Measurements from ENCODE around the gene EIF3K.

Gene EIF3K

DNA sequence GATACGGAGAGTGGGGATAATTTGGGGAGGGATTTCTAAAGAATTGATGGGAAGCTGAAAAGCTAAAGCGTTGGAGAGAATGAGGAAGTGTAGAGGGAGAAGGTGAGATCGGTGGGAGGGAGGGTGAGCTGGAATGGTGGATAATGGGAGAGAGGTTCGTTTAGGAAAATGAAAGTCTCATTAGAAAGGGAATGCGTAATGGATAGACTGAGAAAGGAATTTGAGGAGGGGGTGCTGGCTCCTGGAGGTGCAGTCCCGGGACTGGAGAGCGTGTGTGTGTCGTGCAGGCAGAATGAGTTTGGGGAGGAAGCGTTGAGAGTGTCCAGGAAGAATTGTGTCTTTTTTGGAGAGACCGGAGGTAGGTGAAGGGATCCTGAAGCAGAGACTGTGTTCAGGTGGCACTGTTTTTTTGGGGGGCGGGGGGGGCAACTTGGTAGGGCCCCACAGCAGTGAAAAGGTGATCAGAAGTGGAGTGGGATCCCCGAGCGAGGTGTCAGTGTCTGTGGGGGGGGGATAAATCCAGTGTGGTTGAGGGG is 29.8 kb downstream of the EIF3K start:
- no peak for DNase-seq (ENCODE audit: extremely low read depth in 1 of 2, low read depth in 1 of 2)

DNA sequence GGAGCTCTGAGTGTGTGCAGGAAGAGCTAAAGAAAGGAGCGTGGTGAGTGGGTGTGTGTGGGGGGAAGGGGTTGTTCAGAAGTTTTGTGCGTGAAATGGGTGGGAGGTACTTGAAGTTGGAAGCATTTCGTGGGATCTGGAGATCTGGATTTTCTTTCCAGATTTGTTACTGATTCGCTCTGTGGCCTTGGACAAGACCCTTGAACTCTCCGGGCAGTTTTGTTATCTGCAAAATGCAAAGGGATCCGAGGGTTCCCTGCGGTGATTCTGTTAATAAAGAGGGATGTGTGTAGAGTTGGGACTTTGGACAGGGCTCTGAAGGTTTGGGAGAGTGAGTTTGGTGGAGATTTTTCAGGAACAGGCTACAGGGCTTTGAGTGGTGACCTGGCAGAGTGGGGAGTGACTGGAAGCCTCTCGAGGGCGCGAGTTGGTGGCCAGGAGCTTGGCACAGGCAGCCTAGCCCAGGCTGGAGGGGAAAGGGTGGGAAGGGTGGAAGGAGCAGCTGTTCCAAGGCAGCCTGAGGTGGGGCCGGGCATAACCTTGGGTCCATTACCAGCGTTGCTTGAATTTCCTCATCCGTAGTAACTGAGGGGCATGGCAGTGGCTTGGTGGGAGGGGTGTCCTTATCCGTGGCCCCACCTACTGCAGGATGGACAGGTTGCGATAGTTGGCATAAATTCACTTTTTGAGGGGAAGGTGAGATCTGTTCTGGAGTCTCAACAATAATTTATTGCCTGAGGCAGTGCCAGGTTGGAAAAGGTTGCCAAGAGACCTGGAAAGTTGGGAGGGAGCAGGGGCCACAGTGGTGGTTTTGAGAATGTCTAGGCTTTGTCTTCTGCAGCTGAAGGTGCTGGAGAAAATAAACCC is 30.6 kb downstream of the EIF3K start:
- DNase-seq (ENCODE audit: extremely low read depth in 1 of 2, low read depth in 1 of 2): no peak

DNA sequence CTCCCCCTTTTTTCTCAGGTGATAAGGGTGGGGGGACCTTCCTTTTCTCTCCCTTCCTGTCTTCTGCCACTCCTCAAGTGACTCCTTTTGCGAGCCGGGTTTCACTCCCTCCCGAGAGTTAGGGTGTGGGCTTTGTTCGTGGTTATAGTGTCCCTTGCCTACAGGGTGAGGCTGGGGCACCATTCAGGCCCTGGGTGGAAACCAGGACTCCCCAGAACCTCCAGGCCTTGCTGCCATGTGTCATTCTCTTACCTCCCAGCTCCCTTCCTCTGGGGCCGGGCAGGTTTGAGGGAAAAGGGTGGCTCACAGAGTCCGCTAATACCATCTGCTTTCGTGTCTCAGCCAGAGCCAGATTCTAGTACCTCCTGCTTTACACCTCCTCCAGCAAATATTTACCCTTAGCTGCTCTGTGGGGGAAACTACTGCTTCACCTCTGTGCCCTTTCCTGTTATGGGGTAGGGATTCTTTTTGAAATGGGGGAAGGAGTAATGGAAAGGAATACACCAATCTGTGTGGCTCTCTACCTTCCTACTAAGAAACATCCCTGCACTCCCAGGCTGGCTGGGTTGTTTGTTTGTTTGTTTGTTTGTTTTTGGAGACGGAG is 31.3 kb downstream of the EIF3K start:
- no peak for DNase-seq (ENCODE audit: extremely low read depth in 1 of 2, low read depth in 1 of 2)

DNA sequence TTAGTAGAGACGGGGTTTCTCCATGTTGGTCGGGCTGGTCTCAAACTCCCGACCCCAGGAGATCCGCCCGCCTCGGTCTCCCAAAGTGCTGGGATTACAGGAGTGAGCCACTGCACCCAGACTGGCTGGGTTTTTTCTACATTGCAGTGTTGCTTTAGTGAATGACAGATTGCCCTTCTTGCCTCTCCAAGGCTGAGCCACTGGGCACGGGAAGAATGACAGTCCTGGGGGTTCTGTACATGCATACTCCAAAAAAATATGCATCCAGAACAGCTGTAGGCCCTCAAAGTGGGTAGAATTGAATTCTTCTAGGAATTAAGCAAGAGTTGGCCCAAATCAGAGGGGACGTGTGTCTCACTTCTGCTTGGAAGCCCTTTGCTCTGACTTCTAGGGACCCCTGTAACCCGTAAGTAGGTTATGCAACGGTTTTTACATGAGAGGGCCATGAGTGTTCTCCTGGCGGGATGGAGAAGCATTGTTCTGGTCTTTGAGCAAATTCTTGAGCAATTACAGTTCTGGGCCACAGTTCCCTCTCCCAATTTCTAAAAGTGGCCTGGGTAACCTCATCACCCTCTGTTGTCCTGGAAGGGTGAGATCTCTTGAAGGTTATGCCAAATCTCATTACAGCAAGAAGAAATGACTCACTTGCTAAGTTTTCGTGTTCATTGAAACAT is 32.1 kb downstream of the EIF3K start:
- DNase-seq (ENCODE audit: extremely low read depth in 1 of 2, low read depth in 1 of 2): no peak

DNA sequence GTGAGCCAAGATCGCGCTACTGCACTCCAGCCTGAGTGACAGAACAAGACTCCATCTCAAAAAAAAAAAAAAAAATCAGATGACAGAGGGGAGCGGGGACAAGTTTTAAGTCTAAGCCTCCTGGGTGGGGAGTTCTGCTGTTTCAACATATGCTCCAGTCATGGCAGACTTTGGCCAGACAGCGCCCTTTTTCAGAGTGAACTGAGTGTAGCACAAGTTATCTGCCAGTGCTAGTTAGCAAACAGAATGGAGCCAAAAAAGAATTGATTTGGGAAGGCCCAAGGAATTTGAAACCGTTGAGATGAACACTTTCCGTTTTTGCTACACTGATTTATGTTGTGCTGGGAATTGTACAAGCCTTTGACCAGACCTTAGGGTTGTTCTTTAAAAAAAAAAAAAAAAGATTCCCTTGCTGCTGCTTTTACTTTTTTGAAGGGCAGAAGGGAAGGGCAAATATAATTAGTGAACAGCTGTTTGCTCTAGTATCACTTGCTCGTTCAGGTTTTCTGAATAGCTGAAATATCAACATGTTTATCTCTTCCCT is 34.1 kb downstream of the EIF3K start:
- no peak for DNase-seq (ENCODE audit: extremely low read depth in 1 of 2, low read depth in 1 of 2)

DNA sequence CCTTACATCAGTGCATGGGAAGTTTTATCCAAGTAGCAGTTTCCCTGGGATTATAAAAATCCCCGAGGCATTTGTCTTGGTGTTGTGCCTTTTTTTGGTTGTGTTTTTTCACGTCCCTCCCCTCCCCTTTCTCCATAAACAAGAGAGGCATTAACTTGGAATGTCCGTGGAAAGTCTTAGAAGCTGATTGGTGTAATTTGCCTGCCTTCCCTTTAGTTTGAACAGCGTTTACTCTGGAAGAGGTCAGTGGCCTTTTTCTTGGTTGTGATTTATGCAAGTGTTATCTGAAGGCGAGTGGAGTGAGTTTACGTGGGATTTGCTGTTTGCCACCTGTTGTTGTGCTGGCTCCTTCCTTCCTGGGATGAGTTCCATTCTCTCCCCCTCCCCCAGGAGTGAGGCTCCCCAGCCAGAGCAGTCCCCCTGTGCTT is 35.7 kb downstream of the EIF3K start:
- no peak for DNase-seq (ENCODE audit: extremely low read depth in 1 of 2, low read depth in 1 of 2)

DNA sequence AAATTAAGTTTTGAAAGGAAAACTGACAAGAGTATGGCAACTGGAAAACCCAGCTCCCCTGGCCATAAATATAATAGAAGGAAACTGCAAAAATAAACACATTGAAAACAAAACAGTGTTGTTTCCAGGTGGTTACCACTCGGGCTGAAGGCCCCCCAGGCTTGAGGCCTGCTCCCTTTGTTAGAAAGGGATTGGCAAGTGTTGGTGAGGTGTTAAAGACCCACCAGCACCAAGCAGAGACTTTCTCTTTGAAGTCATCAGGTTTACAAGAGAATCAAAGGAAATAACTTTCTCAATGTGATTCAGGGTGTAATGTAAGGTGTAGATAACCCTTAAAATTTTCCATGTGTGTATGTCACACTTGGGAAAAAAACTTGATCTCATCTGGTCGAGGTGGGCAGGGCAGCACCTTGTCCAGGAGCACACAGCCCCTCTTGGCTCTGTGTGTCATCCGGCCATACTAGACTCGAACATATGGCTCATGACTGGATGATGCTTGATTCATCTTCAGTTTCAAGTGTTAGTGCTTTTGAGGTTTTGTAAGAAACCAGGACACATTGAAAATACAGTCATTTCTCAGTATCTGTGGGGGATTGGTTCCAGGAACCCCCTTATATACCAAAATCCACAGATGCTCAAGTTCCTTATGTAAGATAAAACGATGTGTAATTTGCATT is 36.3 kb downstream of the EIF3K start:
- peak; percentile 26 to 61 for DNase-seq (ENCODE audit: extremely low read depth in 1 of 2, low read depth in 1 of 2)

DNA sequence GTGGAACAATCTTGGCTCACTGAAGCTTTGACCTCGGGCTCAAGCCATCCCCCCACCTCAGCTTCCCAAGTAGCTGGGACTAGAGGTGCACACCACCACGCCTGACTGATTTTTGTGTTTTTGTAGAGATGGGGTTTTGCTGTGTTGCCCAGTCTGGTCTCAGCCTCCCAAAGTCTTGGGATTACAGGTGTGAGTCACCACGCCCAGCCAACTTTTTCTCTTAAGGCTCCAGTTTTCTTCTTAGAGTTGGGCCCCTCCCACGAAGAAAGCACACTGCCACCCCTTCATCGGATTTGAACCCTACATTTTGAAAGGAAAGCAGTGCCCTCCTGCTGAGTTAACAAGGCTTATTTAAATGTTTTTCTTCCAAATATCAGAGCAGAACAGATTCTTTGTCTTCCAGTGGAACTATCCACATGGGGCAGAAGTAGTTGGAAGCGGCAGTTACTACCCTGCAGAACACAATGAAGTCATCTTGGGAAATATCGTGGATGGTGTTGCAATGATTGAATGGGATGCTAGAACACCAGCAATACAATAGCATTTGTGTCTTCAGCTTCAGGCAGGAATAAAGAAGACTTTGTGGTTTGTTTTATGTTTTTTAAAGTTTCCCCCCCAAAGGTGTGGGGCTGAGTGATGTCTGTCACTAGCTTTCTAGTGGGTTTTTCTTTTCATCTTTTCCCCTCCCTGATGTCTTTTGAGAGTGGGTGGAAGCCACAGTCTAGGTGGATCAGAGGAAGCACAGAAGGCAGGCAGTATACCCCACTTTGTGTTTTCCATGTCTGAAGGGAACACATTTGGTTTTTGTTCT is 37.4 kb downstream of the EIF3K start:
- DNase-seq (ENCODE audit: extremely low read depth in 1 of 2, low read depth in 1 of 2): no peak

DNA sequence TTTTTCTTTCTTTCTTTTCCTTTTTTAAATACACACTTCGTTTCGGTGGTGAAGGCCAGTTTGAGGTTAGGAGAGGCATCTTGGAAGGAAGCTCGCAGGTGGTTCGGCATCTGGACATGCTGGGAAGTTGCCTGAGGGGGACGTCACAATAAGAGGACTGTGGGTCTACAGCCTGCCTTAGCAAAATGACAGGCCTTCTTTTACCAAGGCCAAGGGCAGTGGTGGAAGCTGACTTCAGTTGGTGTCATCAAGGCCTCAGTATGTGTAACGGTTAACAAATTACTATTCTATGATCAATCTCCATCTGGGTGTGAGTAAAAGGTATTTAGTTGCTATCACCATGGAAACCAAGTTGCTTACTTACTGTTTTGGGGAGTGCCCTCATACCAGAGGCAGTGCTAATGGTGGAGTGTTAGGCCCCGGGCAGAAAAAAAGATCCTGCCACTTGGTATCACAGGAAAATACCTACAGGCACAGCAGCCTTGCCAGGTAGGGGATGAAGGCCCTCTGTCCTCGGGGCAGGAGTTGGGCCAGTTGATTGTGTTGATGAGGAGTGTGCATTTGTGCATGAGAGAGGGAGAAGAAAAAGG is 38.7 kb downstream of the EIF3K start:
- DNase-seq (ENCODE audit: extremely low read depth in 1 of 2, low read depth in 1 of 2): no peak

DNA sequence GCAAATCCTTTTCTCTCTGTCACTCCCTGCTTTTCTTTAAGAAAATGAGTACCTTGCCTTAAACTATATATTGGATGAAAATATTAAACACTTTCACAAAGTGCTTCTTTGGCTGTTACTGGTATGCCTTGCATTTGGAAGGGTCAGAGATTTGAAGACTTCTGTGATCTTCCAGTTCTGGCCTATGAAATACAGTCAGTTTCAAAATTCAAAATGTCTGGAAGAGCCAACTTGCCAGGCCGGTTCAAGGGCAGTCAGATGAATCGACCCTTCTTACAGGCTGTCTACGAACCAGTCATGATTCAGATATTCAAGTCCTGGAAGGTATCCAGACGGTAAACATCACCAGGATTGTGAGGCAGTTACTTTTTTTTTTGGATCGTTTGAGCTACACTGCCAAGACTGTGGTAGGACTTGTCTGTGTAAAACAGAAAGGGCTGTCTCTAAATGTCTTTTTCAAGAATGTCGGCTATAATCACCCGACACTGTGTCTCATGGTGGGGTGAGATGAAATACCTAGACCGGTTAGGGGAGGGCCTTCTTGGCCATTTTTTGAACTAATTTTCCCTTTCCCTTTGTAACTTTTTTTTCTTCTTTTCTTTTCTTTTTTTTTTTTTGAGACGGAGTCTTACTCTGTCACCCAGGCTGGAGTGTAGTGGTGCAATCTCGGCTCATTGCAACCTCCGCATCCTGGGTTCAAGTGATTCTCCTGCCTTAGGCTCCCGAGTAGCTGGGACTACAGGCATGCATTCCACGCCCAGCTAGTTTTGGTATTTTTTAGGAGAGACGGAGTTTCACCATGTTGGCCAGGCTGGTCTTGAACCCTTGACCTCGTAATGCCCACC is 39.7 kb downstream of the EIF3K start:
- DNase-seq (ENCODE audit: extremely low read depth in 1 of 2, low read depth in 1 of 2): no peak

DNA sequence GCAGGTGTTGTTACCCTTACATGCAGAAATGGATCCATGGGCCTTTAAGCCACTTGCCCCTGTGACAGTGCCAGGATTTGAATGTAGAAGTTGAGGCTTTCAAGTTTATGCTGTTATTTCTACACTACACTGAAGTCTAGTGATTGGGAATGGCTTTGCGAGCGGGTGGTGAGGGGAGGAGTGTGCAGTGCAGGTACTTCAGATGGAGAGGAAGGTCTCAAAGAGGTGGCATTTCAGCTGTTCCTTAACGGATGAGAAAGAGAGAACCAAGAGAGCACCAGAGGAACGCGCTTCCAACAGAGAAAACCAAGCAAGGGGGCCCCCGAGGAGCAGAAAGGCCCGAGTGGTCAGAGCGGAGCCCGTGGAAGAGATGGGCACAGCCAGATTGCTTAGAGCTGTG is 41.7 kb downstream of the EIF3K start:
- no peak for DNase-seq (ENCODE audit: extremely low read depth in 1 of 2, low read depth in 1 of 2)

DNA sequence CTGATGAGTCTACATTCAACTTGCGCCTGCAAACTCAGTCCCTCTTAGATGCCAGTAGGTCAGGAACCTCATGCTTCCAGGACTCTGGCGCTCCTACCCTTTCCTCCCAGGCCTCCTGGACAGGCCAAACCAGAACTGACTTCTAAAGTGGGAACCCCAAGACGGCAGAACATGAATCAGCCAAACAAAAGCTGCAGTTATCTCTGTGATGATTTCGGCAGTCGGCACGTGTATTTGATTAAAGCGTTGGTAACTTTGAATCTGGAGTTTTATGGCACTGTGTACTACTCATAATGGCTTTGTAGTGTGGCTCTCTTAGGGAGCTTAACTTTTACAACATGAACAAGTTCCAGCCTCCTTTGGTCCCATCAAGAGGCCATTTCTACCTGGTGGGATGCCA is 42.1 kb downstream of the EIF3K start:
- DNase-seq (ENCODE audit: extremely low read depth in 1 of 2, low read depth in 1 of 2): no peak

DNA sequence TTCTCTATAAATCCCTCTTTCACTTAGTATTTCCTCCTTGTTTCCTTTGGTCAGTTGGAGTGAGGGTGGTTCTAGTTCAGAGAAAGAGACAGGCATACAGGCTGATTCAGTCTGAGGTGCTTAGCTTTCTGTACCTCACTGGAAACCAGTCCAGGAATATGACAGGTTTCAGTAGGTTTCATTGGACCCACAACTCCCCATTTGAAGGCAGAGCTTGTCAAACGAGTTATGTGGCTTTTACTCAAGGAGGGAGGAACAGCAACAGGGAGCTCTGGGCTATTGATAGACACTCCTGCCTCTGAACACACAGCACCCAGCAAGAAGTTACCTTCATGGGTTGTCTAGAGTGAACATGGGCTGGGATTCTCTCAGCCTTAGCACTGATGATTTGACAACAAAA is 43.0 kb downstream of the EIF3K start:
- DNase-seq (ENCODE audit: extremely low read depth in 1 of 2, low read depth in 1 of 2): no peak

DNA sequence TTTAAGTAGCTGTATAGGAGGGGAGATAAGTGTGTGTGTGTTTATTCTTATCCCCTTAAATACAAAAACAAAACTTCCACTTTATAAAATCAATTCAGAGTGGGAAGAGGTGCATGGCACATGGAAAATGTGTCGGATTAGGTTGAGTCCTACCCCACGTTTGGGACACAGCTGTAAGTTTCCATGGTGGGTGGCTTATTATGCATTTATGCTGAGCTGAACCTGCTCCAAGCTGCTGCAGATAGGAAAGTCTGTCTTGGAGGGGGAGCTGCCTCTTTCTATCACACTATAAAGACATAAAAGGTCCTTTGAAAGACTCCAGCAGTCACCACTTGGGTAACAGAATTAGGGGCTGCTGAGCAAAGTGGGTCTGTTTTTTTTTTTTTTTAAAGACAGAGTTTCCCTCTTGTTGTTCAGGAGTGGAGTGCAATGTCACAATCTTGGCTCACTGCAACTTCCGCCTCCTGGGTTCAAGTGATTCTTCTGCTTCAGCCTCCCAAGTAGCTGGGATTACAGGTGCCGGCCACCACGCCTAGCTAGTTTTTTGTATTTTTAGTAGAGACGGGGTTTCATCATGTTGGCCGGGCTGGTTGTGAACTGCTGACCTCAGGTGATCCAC is 43.7 kb downstream of the EIF3K start:
- no peak for DNase-seq (ENCODE audit: extremely low read depth in 1 of 2, low read depth in 1 of 2)

DNA sequence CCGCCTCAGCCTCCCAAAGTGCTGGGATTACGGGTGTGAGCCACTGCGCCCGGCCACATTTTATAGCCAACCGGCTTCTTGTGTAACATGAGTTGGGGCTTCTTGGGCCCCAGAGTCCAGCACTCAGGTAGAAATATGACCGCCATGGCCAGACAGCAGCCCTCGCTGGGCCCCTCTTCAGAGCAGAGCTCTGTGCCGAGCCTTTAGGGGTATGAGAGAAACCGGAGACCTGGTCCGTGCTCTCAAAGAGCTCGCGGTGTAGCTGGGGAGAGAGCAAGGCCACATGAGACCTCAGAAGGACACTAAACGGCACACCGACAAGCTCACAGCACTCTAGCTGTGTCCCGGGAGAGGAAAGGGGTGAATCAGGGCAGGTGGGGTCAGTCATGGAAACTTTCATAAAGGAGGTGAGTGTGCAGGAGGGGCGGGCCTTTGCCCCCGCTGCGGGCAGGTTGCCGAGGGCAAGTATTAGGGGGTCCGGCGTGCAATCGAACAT is 44.2 kb downstream of the EIF3K start:
- DNase-seq (ENCODE audit: extremely low read depth in 1 of 2, low read depth in 1 of 2): no peak

DNA sequence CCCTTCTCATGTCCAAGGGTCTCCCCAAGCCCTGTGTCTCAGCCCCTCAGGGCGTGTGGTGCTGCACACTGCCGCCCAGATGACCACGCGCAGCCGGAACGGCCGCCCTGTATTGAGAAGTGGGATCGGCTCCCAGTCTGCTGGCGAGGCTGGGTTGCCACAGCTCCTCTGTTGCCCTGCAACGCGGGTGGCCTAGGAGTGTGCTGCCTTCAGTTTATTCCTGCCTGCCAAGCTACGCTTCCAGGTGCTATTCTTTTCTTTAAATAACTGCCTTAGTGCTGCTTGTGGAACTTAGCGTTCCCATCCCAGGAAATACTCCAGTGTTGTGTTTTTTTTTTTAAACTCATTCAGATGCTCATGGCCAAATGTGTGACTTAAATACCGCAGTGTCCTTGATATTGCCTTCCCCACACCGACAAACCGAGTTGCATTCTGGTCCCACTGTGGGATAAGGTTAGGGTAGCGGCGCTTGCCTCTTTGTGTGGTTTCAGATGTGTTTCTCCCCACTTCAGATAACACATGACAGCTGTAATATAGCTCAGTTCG is 45.0 kb downstream of the EIF3K start:
- no peak for DNase-seq (ENCODE audit: extremely low read depth in 1 of 2, low read depth in 1 of 2)

DNA sequence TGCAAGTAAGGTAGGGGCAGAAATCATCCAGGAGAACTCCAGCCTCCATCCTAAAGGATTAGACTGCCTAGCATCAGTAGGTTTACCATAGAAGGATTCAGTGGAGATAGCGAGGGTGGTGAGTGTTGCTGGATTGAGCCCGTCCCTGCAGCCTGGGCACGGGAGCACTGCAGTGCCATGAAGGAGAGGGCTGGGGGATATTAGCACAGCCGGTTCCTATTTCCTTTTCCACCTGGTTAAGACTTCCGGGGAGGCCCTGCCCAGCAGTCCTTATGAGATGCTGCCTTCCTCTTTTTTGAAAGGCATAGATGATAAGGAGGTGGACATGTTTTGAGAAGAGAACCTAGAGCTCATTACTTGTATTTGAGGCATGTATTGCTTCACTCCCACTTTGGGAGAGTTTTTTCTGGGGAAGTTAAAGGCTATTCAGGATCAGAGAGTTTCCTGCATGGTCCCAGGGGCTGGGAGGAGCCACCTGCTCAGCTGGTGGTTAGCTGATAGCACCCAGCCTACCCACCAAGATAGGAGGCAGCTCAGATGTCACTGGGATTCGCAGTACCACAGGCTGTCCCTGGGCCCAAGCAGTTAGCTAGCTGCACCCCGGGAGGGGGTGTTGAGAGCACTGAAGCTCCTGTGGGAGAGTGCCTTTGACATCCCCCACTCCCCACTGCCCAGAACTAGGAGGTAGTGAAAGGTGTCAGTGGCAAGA is 45.7 kb downstream of the EIF3K start:
- DNase-seq (ENCODE audit: extremely low read depth in 1 of 2, low read depth in 1 of 2): no peak

All from stimulated activated CD8-positive, alpha-beta memory T cell treated with anti-CD3 and anti-CD28 coated beads, Interleukin-7, amount 100 ng/mL, for 48 hours (primary cell).